ENCODE measurements around the gene ETV7. TPM values are rescaled to one million over a fixed set of nuclear protein-coding genes. Genes with fewer than 3 reads are reported as not detected.

ETV7 gene
- total and polyA plus RNA-seq, 2 of the 13 experiments (the other 11 are each of a cell fraction or from before 2014, with no cell fraction given), result not detected

GRCh38 chr6:36340618-36341454, 46.6 kb downstream of the ETV7 start (continued):
- TF ChIP-seq ZNF432 (CRISPR knock-in tag; IDR thresholded peaks at IDR 0.05; ENCODE audit: borderline replicate concordance) (no peak), ZNF615 (CRISPR knock-in tag; IDR thresholded peaks at IDR 0.05; ENCODE audit: borderline replicate concordance) (no peak; the same call in 1 of the 2 replicates), SSRP1 (CRISPR knock-in tag; IDR thresholded peaks at IDR 0.05) (no peak), ZNF883 (CRISPR knock-in tag; IDR thresholded peaks at IDR 0.05; ENCODE audit: not compliant biosample characterization) (no peak), GLMP (CRISPR knock-in tag; IDR thresholded peaks at IDR 0.05; ENCODE audit: borderline replicate concordance) (no peak), ARNTL (CRISPR knock-in tag; IDR thresholded peaks at IDR 0.05) (no peak), NR2F2 (IDR thresholded peaks at IDR 0.05; ENCODE audit: borderline replicate concordance, low read depth) (no peak), POGZ (CRISPR knock-in tag; IDR thresholded peaks at IDR 0.05) (no peak), HMG20B (CRISPR knock-in tag; conservative IDR thresholded peaks at IDR 0.05) (no peak), TFAP4 (IDR thresholded peaks at IDR 0.05; ENCODE audit: borderline replicate concordance, low read depth) (0 out of 2 replicates have a peak, but pooled peaks have one; percentile 8), XRCC5 (optimal IDR thresholded peaks at IDR 0.05; ENCODE audit: low read length) (peak; percentile 93), HOMEZ (CRISPR knock-in tag; IDR thresholded peaks at IDR 0.05; ENCODE audit: low read depth) (no peak; the same call in 1 of the 2 replicates), ARID5B (CRISPR knock-in tag; IDR thresholded peaks at IDR 0.05) (peak; percentile 46; the same call in 1 of the 2 replicates), ZNF619 (CRISPR knock-in tag; IDR thresholded peaks at IDR 0.05) (no peak)
